ENCODE results near the gene CTNS.

The CTNS gene
- 6.8 to 13.3 (median 9.8) reads per million in 4 donors for total RNA-seq

- peak; percentile 90 to 96 (median 93) for DNase-seq
Observed at GRCh38 chr17:3636154-3636907, at the start of gene CTNS, which contains the start of gene SHPK. Gene CTNS, plus strand, starts transcription at chr17:3636760. Its CDS starts 3,447 bp downstream, at chr17:3640207. Gene SHPK, minus strand, starts transcription at chr17:3636250. Its CDS starts 31 bp downstream, at chr17:3636219.

GRCh38 chr17:3589784-3590183 lies 46.8 kb upstream of the CTNS start:
- DNase-seq, result no peak

GRCh38 chr17:3590231-3590630 lies 46.3 kb upstream of the CTNS start:
- DNase-seq, result no peak

- DNase-seq, result no peak
Observed at GRCh38 chr17:3590768-3591167, 45.8 kb upstream of the CTNS start.

- DNase-seq, result no peak
Observed at GRCh38 chr17:3592216-3592860, 44.2 kb upstream of the CTNS start.

GRCh38 chr17:3593384-3593783 lies 43.2 kb upstream of the CTNS start:
- no peak for DNase-seq

GRCh38 chr17:3594051-3594800 lies 42.3 kb upstream of the CTNS start:
- no peak for DNase-seq

- DNase-seq, result no peak
Observed at GRCh38 chr17:3594976-3595375, 41.6 kb upstream of the CTNS start.

- DNase-seq, result no peak
Observed at GRCh38 chr17:3596804-3597464, 39.6 kb upstream of the CTNS start.

GRCh38 chr17:3598078-3598477 lies 38.5 kb upstream of the CTNS start:
- DNase-seq, result no peak

- no peak for DNase-seq
Observed at GRCh38 chr17:3600529-3601205, 35.9 kb upstream of the CTNS start.

GRCh38 chr17:3602499-3602898 lies 34.1 kb upstream of the CTNS start:
- DNase-seq, result peak in 2 of 5 donors; percentile 5 to 36

- DNase-seq, result no peak
Observed at GRCh38 chr17:3603119-3603869, 33.3 kb upstream of the CTNS start.

GRCh38 chr17:3603870-3604259 lies 32.7 kb upstream of the CTNS start:
- no peak for DNase-seq

GRCh38 chr17:3609689-3610088 lies 26.9 kb upstream of the CTNS start:
- no peak for DNase-seq

GRCh38 chr17:3610523-3610922 lies 26.0 kb upstream of the CTNS start:
- no peak for DNase-seq

- no peak for DNase-seq
Observed at GRCh38 chr17:3613124-3613523, 23.4 kb upstream of the CTNS start.

GRCh38 chr17:3615160-3615870 lies 21.2 kb upstream of the CTNS start:
- DNase-seq, result no peak

GRCh38 chr17:3621146-3621720 lies 15.3 kb upstream of the CTNS start:
- DNase-seq, result no peak

- DNase-seq, result no peak
Observed at GRCh38 chr17:3622977-3623594, 13.5 kb upstream of the CTNS start.
